HCT116 (cell line): ENCODE measurements around the gene HTRA3. TPM values are rescaled to one million over a fixed set of nuclear protein-coding genes. Genes with fewer than 3 reads are reported as not detected.

Experiments
- ATAC-seq: fragments of 200-7000 bp; cut with Tn5 transposase; 2 replicates; pipeline ENCODE4 v1.9.1; 2020; ENCODE audit warnings: mild to moderate bottlenecking, moderate library complexity
- BruUV-seq: library from RNA; stranded (reverse); fragments of 400-500 nt; replicated peaks from 2 replicates; lab custom pipeline; 2021; lab: Mats Ljungman, UMichigan
- CTCF ChIA-PET: fragments of 300-600 bp; sonication (Branson Sonifier 250); formaldehyde crosslinking; loops from one replicate; lab custom pipeline; 2021; ENCODE audit warnings: antibody characterized with exemption; lab: Charles Lee
- POLR2A ChIA-PET: fragments of 300-600, 350-600 bp; sonication (Branson Sonifier 250); formaldehyde crosslinking; loops from one replicate; lab custom pipeline; 2021; ENCODE audit warnings: antibody characterized with exemption; lab: Charles Lee
- RAD21 ChIA-PET, 2 experiments: fragments of 300-600 bp; sonication (Branson Sonifier 250); formaldehyde crosslinking; loops; one replicate each; lab custom pipeline; 2023; ENCODE audit warnings: low total read pairs in 2 of 2; ENCODE audit not compliant: uncharacterized antibody in 2 of 2, unreplicated experiment in 2 of 2, low non-redundant PET in 1 of 2; lab: Charles Lee
- DNase-seq: peaks from one replicate; pipeline ENCODE4 v3.0.0-alpha.2; 2010; ENCODE audit warnings: low read depth, low spot score
- H2AFZ ChIP-seq: fragments of 200-600 bp; shearing (Covaris generic), sonication (generic); 2 replicates; pipeline ENCODE4 v1.6.1; 2017; ENCODE audit warnings: low read depth, mixed run types, mixed read lengths, antibody characterized with exemption, low read length; ENCODE audit not compliant: poor library complexity, severe bottlenecking
- H3K27ac ChIP-seq: 2 replicates; pipeline ENCODE4 v1.5.1; 2012; ENCODE audit warnings: low read depth, low read length
- H3K27me3 ChIP-seq: fragments of 200-600 bp; sonication (generic); 2 replicates; pipeline ENCODE4 v1.6.1; 2016; ENCODE audit warnings: mixed run types, low read length, mixed read lengths; ENCODE audit not compliant: insufficient read depth
- H3K36me3 ChIP-seq, 2 experiments: fragments of 200-500 bp in 1 of 2; fragments of 200-600 bp in 1 of 2; sonication (Bioruptor generic) in 1 of 2; sonication (generic) in 1 of 2; 2 replicates each; pipeline versions ENCODE4 v1.5.1 to v1.6.1; 2014 to 2016; ENCODE audit warnings: low read length in 2 of 2, inconsistent platforms in 1 of 2, mixed read lengths in 1 of 2, mixed run types in 1 of 2; ENCODE audit not compliant: insufficient read depth in 2 of 2, control insufficient read depth in 1 of 2
- H3K4me1 ChIP-seq, 2 experiments: fragments of 200-600 bp in 1 of 2; sonication (generic) in 1 of 2; 2 replicates each; pipeline versions ENCODE4 v1.5.1 to v1.6.1; 2012 to 2017; ENCODE audit warnings: low read length in 2 of 2, inconsistent platforms in 1 of 2, mild to moderate bottlenecking in 1 of 2, mixed read lengths in 1 of 2, mixed run types in 1 of 2, moderate library complexity in 1 of 2; ENCODE audit not compliant: insufficient read depth in 2 of 2, control insufficient read depth in 1 of 2
- H3K4me2 ChIP-seq: fragments of 200-600 bp; sonication (generic); 2 replicates; pipeline ENCODE4 v1.6.1; 2017; ENCODE audit warnings: mixed run types, low read length, mixed read lengths
- H3K4me3 ChIP-seq, 2 experiments: fragments of 200-600 bp in 1 of 2; sonication (generic) in 1 of 2; replicated peaks in 1 of 2; 2 replicates each; pipeline ENCODE4 v1.5.1; 2011 to 2016; ENCODE audit warnings: low read length in 2 of 2, control low read depth in 1 of 2, low read depth in 1 of 2, mild to moderate bottlenecking in 1 of 2, mixed read lengths in 1 of 2, mixed run types in 1 of 2
- H3K79me2 ChIP-seq: fragments of 200-600 bp; sonication (generic); 2 replicates; pipeline ENCODE4 v1.6.1; 2017; ENCODE audit warnings: mild to moderate bottlenecking, mixed run types, low read length, moderate library complexity, mixed read lengths; ENCODE audit not compliant: insufficient read depth
- H3K9ac ChIP-seq: fragments of 200-600 bp; sonication (generic); 2 replicates; pipeline ENCODE4 v1.6.1; 2016; ENCODE audit warnings: low read length, mixed read lengths
- H3K9me2 ChIP-seq: fragments of 200-600 bp; sonication (generic), shearing (Covaris generic); 2 replicates; pipeline ENCODE4 v1.6.1; 2017; ENCODE audit warnings: mixed run types, mild to moderate bottlenecking, moderate library complexity; ENCODE audit not compliant: insufficient read depth
- H3K9me3 ChIP-seq, 2 experiments: fragments of 200-500 bp in 1 of 2; fragments of 200-600 bp in 1 of 2; sonication (Bioruptor generic) in 1 of 2; sonication (generic) in 1 of 2; 2 replicates each; pipeline ENCODE4 v1.6.1; 2014 to 2017; ENCODE audit warnings: low read length in 2 of 2, mixed read lengths in 2 of 2, inconsistent platforms in 1 of 2, low read depth in 1 of 2, mild to moderate bottlenecking in 1 of 2, mixed run types in 1 of 2, moderate library complexity in 1 of 2; ENCODE audit not compliant: control insufficient read depth in 1 of 2, insufficient read depth in 1 of 2
- H4K20me1 ChIP-seq: fragments of 200-600 bp; sonication (generic), shearing (Covaris generic); 2 replicates; pipeline ENCODE4 v1.6.1; 2017; ENCODE audit warnings: mixed run types, mild to moderate bottlenecking, moderate library complexity; ENCODE audit not compliant: insufficient read depth
- CBX3 ChIP-seq: IDR thresholded peaks from 2 replicates; pipeline ENCODE4 v1.6.1; 2012; ENCODE audit warnings: low read depth
- CEBPB ChIP-seq: IDR thresholded peaks from 2 replicates; pipeline ENCODE4 v1.6.1; 2012; ENCODE audit warnings: low read depth
- EGR1 ChIP-seq: IDR thresholded peaks from 2 replicates; pipeline ENCODE4 v1.6.1; 2012; ENCODE audit warnings: low read depth
- ELF1 ChIP-seq: IDR thresholded peaks from 2 replicates; pipeline ENCODE4 v1.6.1; 2012; ENCODE audit warnings: low read depth, borderline replicate concordance
- EZH2 ChIP-seq: fragments of 200-600 bp; sonication (generic); IDR thresholded peaks from 2 replicates; pipeline ENCODE4 v1.6.1; 2017; ENCODE audit warnings: antibody characterized with exemption, mixed run types
- EZH2phosphoT487 ChIP-seq: fragments of 200-600 bp; IDR thresholded peaks from 2 replicates; pipeline ENCODE4 v1.6.1; 2018; ENCODE audit warnings: antibody characterized with exemption, borderline replicate concordance
- RAD21 ChIP-seq: IDR thresholded peaks from 2 replicates; pipeline ENCODE4 v1.6.1; 2012; ENCODE audit warnings: low read depth, mild to moderate bottlenecking
- SIN3A ChIP-seq: IDR thresholded peaks from 2 replicates; pipeline ENCODE4 v1.6.1; 2012; ENCODE audit warnings: low read depth
- ZNF274 ChIP-seq: fragments of 200-500 bp; sonication (Bioruptor generic); IDR thresholded peaks from 2 replicates; pipeline ENCODE4 v1.6.1; 2014; ENCODE audit warnings: mild to moderate bottlenecking, low read depth, low read length, inconsistent platforms
- intact Hi-C: fragments of 100-400 bp; cut with micrococcal nuclease; formaldehyde crosslinking; loops from 2 replicates; pipeline ENCODE4 v1.10.0; 2022
- total RNA-seq: library from RNA; stranded (reverse); gene quantifications from one replicate; pipeline ENCODE4 v1.2.1, GENCODE V29; 2021; ENCODE audit not compliant: unreplicated experiment

Gene HTRA3
- total RNA-seq, 1 experiment from 2014 or later, result not detected

DNA sequence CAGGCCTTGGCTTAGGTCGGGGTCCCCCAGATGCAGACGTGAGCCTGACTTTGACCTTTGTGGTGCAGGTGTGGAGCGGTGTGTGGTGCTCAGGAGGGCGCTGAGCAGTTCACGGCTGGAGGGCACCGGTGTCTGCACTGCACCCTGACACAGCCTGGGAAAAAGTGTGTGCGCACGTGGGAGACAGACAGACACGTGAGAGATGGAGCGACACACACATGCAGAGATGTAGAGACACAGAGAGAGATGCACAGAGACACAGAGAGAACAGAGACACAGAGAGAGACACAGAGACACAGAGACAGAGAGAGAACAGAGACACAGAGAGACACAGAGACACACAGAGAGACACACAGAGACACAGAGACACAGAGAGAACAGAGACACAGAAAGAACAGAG lies 6.2 kb upstream of the HTRA3 start:
- CTCF ChIA-PET, result no interaction called here
- intact Hi-C loops, result no loop called here
- Histone ChIP-seq H3K9me2 (no peaks in the 10 kb centered on the region), H3K27me3 (no peaks in the 10 kb centered on the region), H3K9me3 (no peaks in the 10 kb centered on the region)
- RAD21 ChIA-PET, result no interaction called here
- POLR2A ChIA-PET, result no interaction called here
- TF ChIP-seq CEBPB, result no peak
- TF ChIP-seq CBX3, result no peak
- no peak for TF ChIP-seq EGR1
- TF ChIP-seq, all 23 proteins: peak for 0
- no peak overlapping the region for H3K4me2 ChIP-seq
- H3K9ac ChIP-seq, result no peak overlapping the region
- no peaks in the 10 kb centered on the region for H3K79me2 ChIP-seq
- no peak overlapping the region for H3K27ac ChIP-seq
- ATAC-seq, result no peak
- no peaks in the 10 kb centered on the region for H3K4me1 ChIP-seq
- no peaks in the 10 kb centered on the region for H3K36me3 ChIP-seq
- DNase-seq, result no peak
- BruUV-seq, result no TSS peak
- no peaks in the 10 kb centered on the region for H4K20me1 ChIP-seq
- H2AFZ ChIP-seq, result no peak overlapping the region
- no peak overlapping the region for H3K4me3 ChIP-seq

DNA sequence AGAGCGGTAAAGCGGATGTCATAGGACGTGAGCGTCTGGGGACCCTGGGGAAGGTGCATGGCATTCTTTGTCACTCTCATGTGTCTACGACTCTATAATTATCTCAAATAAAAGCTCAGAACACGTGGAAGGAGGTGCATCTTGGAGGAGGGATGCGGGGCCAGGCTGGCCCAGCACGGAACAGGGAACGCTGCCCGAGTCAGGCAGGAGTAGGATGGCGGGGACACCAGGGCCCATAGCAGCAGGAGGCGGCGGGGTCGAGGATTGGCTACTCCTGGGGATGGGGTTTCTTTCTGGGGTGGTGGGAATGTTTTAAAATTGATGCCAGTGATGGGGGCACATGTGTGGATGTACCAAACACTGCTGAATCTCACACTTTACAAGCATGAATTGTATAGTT lies 5.4 kb upstream of the HTRA3 start:
- no peak for DNase-seq
- Histone ChIP-seq H4K20me1 (no peaks in the 10 kb centered on the region), H3K4me1 (no peaks in the 10 kb centered on the region), H3K9me2 (no peaks in the 10 kb centered on the region), H3K4me2 (no peak overlapping the region), H3K27me3 (no peaks in the 10 kb centered on the region), H3K9ac (no peak overlapping the region), H2AFZ (no peak overlapping the region), H3K36me3 (no peaks in the 10 kb centered on the region), H3K4me3 (no peak overlapping the region), H3K27ac (no peak overlapping the region), H3K9me3 (no peaks in the 10 kb centered on the region), H3K79me2 (no peaks in the 10 kb centered on the region)
- BruUV-seq, result no TSS peak
- RAD21 ChIA-PET, result no interaction called here
- intact Hi-C loops, result no loop called here
- TF ChIP-seq ZNF274, result no peak
- no peak for TF ChIP-seq RAD21
- TF ChIP-seq EZH2, result no peak
- no peak for TF ChIP-seq SIN3A
- TF ChIP-seq EGR1, result no peak
- TF ChIP-seq EZH2phosphoT487, result no peak
- no peak for TF ChIP-seq ELF1
- POLR2A ChIA-PET, result no interaction called here
- CTCF ChIA-PET, result no interaction called here
- ATAC-seq, result no peak
